KMS-11 (cell line): Measurements from ENCODE around the gene SCAMP4.
"Not testable (repeated sequence)": the region's sequence is repeated elsewhere in the genome, so short reads cannot be mapped to it uniquely, and the experiment has no call there.

Experiments
- H2AFZ ChIP-seq: fragments of 200-600 bp; sonication (generic); 2 replicates; pipeline ENCODE4 v1.6.1; 2016; ENCODE audit warnings: antibody characterized with exemption, mixed run types, low read depth
- H3K27ac ChIP-seq: fragments of 200-600 bp; sonication (generic); 2 replicates; pipeline ENCODE4 v1.6.1; 2016; ENCODE audit warnings: mild to moderate bottlenecking, mixed run types
- H3K27me3 ChIP-seq: fragments of 200-600 bp; sonication (generic); 2 replicates; pipeline ENCODE4 v1.6.1; 2017; ENCODE audit warnings: mild to moderate bottlenecking, low read depth, mixed run types, moderate library complexity; ENCODE audit not compliant: insufficient read depth
- H3K36me3 ChIP-seq: fragments of 200-600 bp; sonication (generic); 2 replicates; pipeline ENCODE4 v1.6.1; 2017; ENCODE audit warnings: mild to moderate bottlenecking, mixed run types; ENCODE audit not compliant: insufficient read depth
- H3K4me1 ChIP-seq: fragments of 200-600 bp; sonication (generic); 2 replicates; pipeline ENCODE4 v1.6.1; 2016; ENCODE audit warnings: mild to moderate bottlenecking, low read depth, mixed run types; ENCODE audit not compliant: poor library complexity, severe bottlenecking
- H3K4me2 ChIP-seq: fragments of 200-600 bp; sonication (generic); 2 replicates; pipeline ENCODE4 v1.7.0; 2016; ENCODE audit warnings: mild to moderate bottlenecking, mixed run types
- H3K4me3 ChIP-seq: fragments of 200-600 bp; sonication (generic); IDR thresholded peaks from 2 replicates; pipeline ENCODE4 v1.6.1; 2017; ENCODE audit warnings: low read depth, low read length, mixed read lengths; ENCODE audit not compliant: insufficient read depth
- H3K79me2 ChIP-seq: fragments of 200-600 bp; sonication (generic); 2 replicates; pipeline ENCODE4 v1.6.1; 2016; ENCODE audit warnings: low read depth, mixed run types; ENCODE audit not compliant: insufficient read depth
- H3K9ac ChIP-seq: fragments of 200-600 bp; sonication (generic); 2 replicates; pipeline ENCODE4 v1.6.1; 2016; ENCODE audit warnings: mild to moderate bottlenecking, mixed run types
- H4K20me1 ChIP-seq: fragments of 200-600 bp; sonication (generic); 2 replicates; pipeline ENCODE4 v1.6.1; 2016; ENCODE audit warnings: mild to moderate bottlenecking, mixed run types; ENCODE audit not compliant: insufficient read depth
- TF ChIP-seq, protein P1 (sequence below): fragments of 200-600 bp; sonication (generic); conservative IDR thresholded peaks from 2 replicates; pipeline ENCODE4 v1.6.1; 2017; ENCODE audit warnings: low read depth, mild to moderate bottlenecking, antibody characterized with exemption, low read length, moderate library complexity, mixed read lengths

The SCAMP4 gene

DNA sequence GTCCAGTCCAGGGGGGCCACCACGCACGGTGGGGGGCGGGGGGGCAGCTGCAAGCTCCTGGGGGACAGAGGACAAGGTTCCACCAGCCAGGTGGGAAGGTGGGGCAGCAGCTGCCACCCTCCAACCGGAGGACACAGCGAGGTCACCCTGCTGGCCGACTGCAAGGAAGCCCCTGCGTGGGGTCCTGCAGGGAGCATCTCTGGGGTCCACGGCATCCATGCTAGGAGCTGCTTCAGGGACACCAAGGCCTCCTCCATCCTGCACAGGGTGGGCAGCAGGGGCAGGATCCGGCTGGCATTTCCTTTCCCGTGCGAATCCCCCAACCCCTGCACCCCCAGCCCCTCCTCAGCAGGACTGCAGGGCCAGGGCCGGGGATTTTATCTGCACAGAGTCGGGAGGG is 33.6 kb upstream of the SCAMP4 start:
- no peaks in the 10 kb centered on the region for H3K36me3 ChIP-seq
- no peak overlapping the region for H3K9ac ChIP-seq
- no peaks in the 10 kb centered on the region for H3K27me3 ChIP-seq
- H4K20me1 ChIP-seq: no peaks in the 10 kb centered on the region
- peaks cover 35% of the 10 kb centered on the region for H3K79me2 ChIP-seq
- H3K4me1 ChIP-seq: peaks cover 16% of the 10 kb centered on the region
- no peak overlapping the region for H3K4me2 ChIP-seq
- TF ChIP-seq, protein P1, sequence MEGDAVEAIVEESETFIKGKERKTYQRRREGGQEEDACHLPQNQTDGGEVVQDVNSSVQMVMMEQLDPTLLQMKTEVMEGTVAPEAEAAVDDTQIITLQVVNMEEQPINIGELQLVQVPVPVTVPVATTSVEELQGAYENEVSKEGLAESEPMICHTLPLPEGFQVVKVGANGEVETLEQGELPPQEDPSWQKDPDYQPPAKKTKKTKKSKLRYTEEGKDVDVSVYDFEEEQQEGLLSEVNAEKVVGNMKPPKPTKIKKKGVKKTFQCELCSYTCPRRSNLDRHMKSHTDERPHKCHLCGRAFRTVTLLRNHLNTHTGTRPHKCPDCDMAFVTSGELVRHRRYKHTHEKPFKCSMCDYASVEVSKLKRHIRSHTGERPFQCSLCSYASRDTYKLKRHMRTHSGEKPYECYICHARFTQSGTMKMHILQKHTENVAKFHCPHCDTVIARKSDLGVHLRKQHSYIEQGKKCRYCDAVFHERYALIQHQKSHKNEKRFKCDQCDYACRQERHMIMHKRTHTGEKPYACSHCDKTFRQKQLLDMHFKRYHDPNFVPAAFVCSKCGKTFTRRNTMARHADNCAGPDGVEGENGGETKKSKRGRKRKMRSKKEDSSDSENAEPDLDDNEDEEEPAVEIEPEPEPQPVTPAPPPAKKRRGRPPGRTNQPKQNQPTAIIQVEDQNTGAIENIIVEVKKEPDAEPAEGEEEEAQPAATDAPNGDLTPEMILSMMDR: no peak
- no peak overlapping the region for H3K27ac ChIP-seq
- H3K4me3 ChIP-seq: no peak overlapping the region
- no peak overlapping the region for H2AFZ ChIP-seq

DNA sequence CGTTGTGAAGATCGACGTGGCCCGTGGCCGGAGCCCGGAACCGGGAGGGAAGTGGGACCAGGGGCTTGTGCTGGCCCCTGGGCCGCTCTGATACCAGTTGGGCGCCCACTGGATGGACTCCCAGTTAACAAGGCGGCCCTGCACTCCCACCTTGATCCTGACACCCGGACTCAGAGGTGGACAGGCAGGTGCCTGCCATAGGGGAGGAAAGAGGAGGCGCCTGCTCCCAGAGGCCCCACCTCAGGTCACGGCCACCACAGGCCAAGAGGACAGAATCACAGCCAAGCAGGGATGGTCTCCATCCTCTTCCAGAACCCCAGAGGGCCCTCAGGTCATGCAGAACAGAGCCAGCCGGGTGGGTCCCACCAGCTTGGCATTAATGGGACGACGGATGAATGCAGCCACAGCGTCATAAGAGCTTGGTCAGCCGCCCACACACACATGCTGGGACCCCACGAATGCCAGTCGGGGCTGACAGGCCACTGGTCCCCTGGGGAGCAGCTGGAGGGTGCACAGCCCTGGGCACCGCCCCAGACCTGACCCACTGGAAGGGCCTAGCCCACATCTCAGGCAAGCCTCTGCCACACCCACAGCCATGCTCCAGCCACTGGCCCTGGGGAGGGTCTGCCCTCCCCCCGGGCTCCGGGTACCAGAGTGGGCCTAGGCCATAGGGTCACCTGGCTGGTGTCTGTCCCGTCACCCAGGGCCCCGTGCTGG is 32.2 kb upstream of the SCAMP4 start:
- Histone ChIP-seq H3K4me2 (no peak overlapping the region), H2AFZ (no peak overlapping the region), H3K4me3 (no peak overlapping the region), H3K36me3 (no peaks in the 10 kb centered on the region), H3K4me1 (peaks cover 17% of the 10 kb centered on the region), H4K20me1 (no peaks in the 10 kb centered on the region), H3K79me2 (peaks cover 35% of the 10 kb centered on the region), H3K27ac (no peak overlapping the region), H3K9ac (no peak overlapping the region), H3K27me3 (no peaks in the 10 kb centered on the region)
- TF ChIP-seq, protein P1: no peak

DNA sequence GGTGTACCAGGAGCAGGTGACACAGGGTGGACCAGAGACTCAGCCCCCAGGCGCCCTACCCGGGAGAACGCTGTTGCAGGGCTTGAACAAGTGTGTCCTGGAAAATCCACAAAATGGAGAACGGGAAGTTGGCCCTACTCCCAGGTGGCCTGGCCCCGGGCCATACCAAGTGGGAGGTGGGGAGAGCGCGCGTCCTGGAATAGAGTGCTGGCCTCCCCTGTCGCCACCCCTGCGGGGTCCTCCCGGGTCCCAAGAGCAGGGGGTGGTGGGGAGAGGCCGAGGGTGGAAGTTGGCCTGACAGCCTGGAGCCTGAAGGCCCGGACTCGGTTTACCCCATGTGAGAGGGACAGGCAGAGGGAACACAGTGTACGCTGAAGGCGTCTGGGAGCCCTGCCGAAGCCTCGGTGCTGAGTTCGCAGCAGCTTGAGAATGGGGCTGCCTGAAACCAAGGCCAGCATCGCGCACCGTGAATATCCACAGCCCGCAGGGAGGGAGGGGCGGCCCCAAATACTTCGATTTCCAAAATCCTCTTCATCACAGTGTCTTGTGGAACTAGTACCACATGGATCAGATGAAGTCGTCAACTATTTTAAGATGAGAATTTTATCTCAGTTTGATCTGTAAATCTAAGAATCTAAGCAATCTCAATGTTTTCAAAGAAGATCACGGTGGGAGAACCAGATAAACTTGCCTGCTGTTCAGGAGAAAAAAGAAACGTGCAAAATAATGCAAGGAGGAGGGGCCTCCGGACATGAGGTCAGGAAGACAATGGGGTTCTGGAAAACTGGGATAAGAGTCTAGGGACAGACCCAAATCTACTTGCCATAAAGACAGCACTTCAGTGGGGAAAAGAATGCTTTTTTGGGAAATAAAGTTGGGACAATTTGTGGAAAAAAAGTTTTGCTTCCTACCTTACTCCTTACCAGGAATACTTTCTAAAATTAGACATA is 31.4 kb upstream of the SCAMP4 start:
- no peaks in the 10 kb centered on the region for H3K27me3 ChIP-seq
- H2AFZ ChIP-seq: no peak overlapping the region
- TF ChIP-seq, protein P1: no peak
- H3K36me3 ChIP-seq: no peaks in the 10 kb centered on the region
- H3K4me1 ChIP-seq: peaks cover 17% of the 10 kb centered on the region
- H3K4me2 ChIP-seq: peak overlapping the region; percentile 94; the same call in 1 of the 2 replicates
- H3K9ac ChIP-seq: no peak overlapping the region
- H3K27ac ChIP-seq: no peak overlapping the region
- no peaks in the 10 kb centered on the region for H4K20me1 ChIP-seq
- peaks cover 35% of the 10 kb centered on the region for H3K79me2 ChIP-seq
- H3K4me3 ChIP-seq: no peak overlapping the region

DNA sequence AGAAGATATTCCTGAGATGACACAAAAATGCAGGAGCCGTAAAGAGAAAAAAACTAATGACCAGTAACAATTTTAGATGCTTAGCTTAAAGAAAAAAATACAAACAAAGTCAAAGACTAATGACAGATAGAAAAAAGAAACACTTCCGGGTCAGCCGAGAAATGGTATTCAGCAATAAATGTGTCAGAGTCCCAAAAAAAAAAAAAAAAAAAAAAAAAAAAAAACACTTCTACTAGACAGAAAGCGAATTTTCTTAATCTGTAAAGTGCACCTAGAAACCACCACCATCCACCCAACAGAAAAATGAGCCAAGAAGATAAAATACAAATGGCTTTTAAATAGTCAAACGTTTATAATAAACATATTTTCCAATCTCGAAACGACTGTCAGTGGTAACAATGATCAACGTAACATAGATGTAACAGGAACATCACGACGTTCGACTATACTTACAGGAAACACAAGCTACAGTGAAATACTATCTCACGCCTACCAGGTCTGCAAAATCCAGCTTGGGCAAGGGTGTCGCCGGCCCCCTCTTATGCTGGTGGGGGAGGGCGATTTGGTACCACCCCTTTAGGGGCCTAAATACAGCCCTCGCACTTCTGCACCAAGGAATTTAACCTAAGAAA is 30.5 kb upstream of the SCAMP4 start:
- peaks cover 35% of the 10 kb centered on the region for H3K79me2 ChIP-seq

DNA sequence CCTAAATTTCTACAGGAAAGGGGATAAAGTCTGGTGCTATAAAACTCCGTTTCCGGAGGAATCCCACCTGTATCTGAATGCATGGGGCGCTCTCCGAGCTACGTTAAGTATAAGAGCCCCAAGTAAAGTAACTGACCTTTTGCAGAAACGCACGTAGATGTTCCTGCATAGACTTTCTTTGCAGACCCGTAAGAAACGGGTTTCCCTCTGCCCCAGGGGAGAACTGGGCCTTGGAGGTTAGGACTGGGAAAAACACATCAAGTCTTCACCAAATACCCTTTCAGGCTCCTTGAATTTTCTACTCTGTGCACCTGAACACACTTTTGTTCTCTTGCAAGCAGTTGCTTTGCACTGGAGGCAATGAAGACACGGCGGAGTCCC is 29.9 kb upstream of the SCAMP4 start:
- peaks cover 17% of the 10 kb centered on the region for H3K4me1 ChIP-seq
- not testable (repeated sequence) for H3K27me3 ChIP-seq, H3K36me3 ChIP-seq, H4K20me1 ChIP-seq
- H2AFZ ChIP-seq: peak overlapping the region; percentile 68
- peak overlapping the region; percentile 70 for H3K27ac ChIP-seq
- peak overlapping the region; percentile 94 for H3K4me2 ChIP-seq
- H3K4me3 ChIP-seq: peak overlapping the region; percentile 54
- peaks cover 35% of the 10 kb centered on the region for H3K79me2 ChIP-seq
- H3K9ac ChIP-seq: peak overlapping the region; percentile 83

More for the DNA sequence above, 30.5 kb upstream of the SCAMP4 start:
- Histone ChIP-seq H3K27me3 (no peaks in the 10 kb centered on the region), H3K27ac (peak overlapping the region; percentile 70; the same call in 1 of the 2 replicates), H3K4me3 (peak overlapping the region; percentile 54), H3K4me1 (peaks cover 17% of the 10 kb centered on the region), H4K20me1 (no peaks in the 10 kb centered on the region), H3K36me3 (no peaks in the 10 kb centered on the region), H2AFZ (no peak overlapping the region), H3K4me2 (peak overlapping the region; percentile 94), H3K9ac (peak overlapping the region; percentile 83; the same call in 1 of the 2 replicates)
- TF ChIP-seq, protein P1: no peak
